Measurements from ENCODE around the gene HADHB. TPM values are rescaled to one million over a fixed set of nuclear protein-coding genes. Genes with fewer than 3 reads are reported as not detected.

Gene HADHB
- total RNA-seq, 1 donor = 102 TPM

DNA sequence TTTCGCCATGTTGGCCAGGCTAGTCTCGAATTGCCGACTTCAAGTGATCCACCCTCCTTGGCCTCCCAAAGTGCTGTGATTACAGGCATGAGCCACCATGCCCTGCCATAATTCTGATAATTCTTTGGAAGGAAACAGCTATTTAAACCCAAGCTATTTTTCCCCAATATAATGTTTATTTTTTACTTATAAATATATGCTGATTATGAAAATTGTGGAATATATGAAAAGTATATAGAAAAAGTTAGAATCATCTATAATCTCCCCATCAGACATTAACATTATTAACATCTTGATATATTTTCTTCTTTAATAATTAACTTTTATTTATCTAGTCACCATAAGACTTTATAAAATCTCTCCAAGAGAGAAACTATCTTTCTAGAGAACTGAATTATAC, 41.2 kb downstream of the HADHB start:
- TF ChIP-seq, protein P1, sequence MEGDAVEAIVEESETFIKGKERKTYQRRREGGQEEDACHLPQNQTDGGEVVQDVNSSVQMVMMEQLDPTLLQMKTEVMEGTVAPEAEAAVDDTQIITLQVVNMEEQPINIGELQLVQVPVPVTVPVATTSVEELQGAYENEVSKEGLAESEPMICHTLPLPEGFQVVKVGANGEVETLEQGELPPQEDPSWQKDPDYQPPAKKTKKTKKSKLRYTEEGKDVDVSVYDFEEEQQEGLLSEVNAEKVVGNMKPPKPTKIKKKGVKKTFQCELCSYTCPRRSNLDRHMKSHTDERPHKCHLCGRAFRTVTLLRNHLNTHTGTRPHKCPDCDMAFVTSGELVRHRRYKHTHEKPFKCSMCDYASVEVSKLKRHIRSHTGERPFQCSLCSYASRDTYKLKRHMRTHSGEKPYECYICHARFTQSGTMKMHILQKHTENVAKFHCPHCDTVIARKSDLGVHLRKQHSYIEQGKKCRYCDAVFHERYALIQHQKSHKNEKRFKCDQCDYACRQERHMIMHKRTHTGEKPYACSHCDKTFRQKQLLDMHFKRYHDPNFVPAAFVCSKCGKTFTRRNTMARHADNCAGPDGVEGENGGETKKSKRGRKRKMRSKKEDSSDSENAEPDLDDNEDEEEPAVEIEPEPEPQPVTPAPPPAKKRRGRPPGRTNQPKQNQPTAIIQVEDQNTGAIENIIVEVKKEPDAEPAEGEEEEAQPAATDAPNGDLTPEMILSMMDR (IDR thresholded peaks at IDR 0.05; ENCODE audit: insufficient read depth, low read length) = no peak
- DNase-seq (ENCODE audit: low read depth) = no peak
- H3K4me3 ChIP-seq (ENCODE audit: low read depth, low read length) = no peak overlapping the region

DNA sequence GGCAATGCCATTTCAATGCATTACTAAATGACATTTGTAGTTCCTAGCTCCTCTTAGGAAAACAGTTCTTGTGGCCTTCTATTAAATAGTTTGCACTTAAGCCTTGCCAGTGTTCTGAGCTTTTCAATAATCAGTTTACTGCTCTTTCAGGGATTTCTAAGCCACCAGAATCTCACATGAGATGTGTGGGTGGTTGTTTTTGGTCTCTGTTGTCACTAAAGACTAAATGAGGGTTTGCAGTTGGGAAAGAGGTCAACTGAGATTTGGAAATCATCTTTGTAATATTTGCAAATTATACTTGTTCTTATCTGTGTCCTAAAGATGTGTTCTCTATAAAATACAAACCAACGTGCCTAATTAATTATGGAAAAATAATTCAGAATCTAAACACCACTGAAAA, 45.3 kb downstream of the HADHB start:
- DNase-seq (ENCODE audit: low read depth) = no peak
- H3K4me3 ChIP-seq (ENCODE audit: low read depth, low read length) = no peak overlapping the region
- TF ChIP-seq, protein P1 (IDR thresholded peaks at IDR 0.05; ENCODE audit: insufficient read depth, low read length) = no peak

DNA sequence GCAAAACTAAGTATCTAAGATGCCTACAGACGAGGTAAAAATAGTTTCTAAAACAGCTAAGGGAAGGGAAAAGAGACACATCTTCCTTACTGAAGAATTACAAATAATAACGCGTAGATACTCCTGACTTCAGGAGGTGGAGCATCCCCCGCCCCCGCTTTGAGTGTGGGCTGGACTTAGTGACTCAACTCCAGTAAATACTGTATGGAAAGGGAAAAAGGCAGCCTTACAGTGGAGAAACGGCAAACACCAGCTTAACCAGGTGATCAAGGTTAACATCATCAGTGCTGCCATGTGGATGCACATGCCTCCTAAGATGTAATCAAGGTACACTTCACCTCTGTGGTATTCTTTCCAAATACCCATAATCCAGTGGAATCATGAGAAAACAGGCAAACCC, 47.9 kb downstream of the HADHB start:
- TF ChIP-seq, protein P1 (IDR thresholded peaks at IDR 0.05; ENCODE audit: insufficient read depth, low read length) = no peak
- no peak overlapping the region for H3K4me3 ChIP-seq (ENCODE audit: low read depth, low read length)
- DNase-seq (ENCODE audit: low read depth) = peak; percentile 21

DNA sequence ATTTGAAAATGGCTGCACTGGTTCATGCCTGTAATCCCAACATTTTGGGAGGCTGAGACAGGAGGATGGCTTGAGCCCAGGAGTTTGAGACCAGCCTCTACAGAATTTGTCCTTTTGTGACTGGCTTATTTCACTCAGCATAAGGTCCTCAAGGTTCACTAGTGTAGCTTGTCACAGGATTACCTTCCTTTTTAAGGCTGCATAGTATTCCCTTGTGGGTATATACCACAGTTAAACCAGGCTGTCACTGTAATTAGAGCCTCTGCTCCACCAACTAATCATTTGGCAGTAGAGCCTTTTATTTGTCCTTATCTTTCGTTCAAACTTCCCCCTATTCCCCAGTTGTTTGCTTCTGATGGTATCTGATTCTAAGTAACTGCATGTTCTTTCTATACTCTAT, 50.8 kb downstream of the HADHB start:
- TF ChIP-seq, protein P1 (IDR thresholded peaks at IDR 0.05; ENCODE audit: insufficient read depth, low read length) = no peak

DNA sequence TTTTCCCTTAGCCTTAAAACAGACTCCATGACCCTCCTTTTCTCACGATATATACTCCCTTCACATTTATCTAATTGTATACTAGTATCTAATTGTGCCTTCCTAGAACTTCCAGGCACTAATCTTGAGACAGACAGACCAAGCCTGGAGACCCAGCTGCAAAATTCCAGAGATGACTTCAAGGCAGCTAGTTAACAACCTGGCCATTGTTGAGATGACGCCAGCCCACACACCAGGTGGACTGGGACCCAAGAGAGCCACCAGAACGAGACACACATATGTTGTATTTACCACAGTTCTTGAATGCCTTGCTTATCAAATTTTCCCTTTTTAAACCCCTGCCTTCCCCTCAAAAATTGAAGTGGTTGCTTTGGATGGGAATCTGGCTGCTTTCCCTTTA, 52.3 kb downstream of the HADHB start:
- TF ChIP-seq, protein P1 (IDR thresholded peaks at IDR 0.05; ENCODE audit: insufficient read depth, low read length) = no peak

More for the DNA sequence above, 50.8 kb downstream of the HADHB start:
- DNase-seq (ENCODE audit: low read depth) = no peak
- no peak overlapping the region for H3K4me3 ChIP-seq (ENCODE audit: low read depth, low read length)

DNA sequence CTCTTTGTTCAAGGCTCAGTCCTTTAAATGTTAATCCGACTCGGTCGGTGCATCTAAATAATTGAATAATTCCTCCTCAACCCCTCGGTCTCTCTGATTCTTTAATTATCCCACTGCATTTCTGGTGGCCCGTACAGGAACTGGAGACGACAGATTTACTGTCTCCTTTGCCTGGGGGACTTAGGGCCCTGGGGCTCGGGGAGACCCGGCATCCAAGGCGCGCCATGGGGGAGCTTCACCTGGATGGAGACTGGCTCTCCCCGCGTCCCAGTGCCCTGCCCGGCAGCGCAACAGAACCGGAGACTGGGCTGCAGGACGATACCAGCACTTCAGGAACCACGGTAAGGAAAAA, 53.5 kb downstream of the HADHB start:
- no peak for DNase-seq (ENCODE audit: low read depth)
- TF ChIP-seq, protein P1 (IDR thresholded peaks at IDR 0.05; ENCODE audit: insufficient read depth, low read length) = no peak
- H3K4me3 ChIP-seq (ENCODE audit: low read depth, low read length) = peak overlapping the region; percentile 9

More for the DNA sequence above, 52.3 kb downstream of the HADHB start:
- DNase-seq (ENCODE audit: low read depth) = no peak
- H3K4me3 ChIP-seq (ENCODE audit: low read depth, low read length) = no peak overlapping the region

DNA sequence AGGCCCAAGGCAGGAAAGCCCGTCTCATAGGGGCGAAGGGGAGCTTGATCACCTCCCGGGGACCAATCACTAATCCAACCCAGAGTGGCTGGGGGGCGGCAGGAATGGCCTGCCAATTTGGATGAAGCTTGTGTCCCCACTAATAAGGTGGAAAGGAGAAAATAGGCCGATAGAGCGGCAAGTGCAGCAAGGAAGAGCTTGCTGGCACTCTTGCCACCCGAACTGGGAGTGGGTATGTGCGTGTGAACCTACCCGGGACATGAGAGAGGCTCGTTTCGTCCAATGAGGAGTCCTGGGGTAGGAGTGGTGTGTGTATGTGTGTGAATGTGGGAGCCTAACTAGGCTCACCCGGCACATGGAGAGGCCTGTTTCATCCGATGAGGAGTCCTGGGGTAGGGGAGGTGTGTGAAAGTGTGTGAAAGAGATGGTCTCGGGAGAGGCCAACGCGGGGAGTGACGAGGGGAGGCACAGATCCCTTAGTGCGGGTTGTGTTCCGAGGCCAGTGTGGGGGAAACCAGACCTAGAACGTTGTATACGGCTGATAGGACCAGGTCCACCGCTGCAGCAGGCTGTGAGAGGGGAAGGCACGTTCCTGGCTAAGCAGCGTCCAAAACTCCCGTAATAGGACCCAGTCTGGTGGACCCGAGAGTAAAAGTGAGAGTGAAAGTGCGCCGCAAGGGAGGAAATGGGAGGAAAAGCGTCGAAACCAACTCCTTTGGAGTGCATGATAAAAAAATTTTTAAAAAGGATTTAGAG, 54.1 kb downstream of the HADHB start:
- peak; percentile 61 for DNase-seq (ENCODE audit: low read depth)
- peak overlapping the region; percentile 64 for H3K4me3 ChIP-seq (ENCODE audit: low read depth, low read length)
- TF ChIP-seq, protein P1 (IDR thresholded peaks at IDR 0.05; ENCODE audit: insufficient read depth, low read length) = no peak

All from fibroblast of the aortic adventitia (primary cell).